GM21526 (cell line): ENCODE results near the gene GATD1.

Experiments used
- ATAC-seq: cut with Tn5 transposase; IDR thresholded peaks from one replicate; pipeline ENCODE4 v1.9.1; 2021; ENCODE audit warnings: moderate library complexity; ENCODE audit not compliant: unreplicated experiment, low FRiP score

GATD1 gene

GRCh38 chr11:729492-730074 lies 47.7 kb downstream of the GATD1 start:
- no peak for ATAC-seq

DNA sequence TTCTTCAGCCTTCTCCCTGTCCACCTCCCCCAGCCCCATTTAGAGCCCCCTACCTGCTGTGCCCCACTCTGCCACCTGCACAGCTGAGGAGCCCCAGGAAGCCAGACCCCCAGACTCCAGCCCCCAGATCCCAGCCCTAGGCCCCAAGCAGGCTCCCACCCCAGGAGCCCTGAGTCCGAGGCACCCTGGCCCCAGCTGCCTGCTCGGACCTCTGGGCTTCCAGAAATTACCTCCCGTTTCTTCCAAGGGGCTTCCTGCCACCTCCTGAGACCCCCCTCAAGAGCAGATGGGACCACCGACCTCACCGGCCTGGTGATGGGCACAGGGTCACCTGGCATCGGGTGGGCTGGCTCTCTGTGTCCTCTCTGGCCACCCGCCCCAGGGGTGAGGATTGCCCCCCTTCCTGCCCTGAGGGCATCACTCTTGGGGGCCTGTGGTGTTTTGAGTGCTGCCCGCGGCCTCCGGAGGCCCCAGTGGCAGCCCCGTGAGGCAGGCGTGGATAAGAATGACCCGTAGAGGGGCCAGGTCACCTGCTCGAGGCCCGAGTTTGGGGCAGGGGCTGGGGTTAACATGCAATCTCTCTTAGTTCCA lies 48.3 kb downstream of the GATD1 start:
- no peak for ATAC-seq

- ATAC-seq = no peak
Observed at GRCh38 chr11:727859-728748, 49.2 kb downstream of the GATD1 start.

DNA sequence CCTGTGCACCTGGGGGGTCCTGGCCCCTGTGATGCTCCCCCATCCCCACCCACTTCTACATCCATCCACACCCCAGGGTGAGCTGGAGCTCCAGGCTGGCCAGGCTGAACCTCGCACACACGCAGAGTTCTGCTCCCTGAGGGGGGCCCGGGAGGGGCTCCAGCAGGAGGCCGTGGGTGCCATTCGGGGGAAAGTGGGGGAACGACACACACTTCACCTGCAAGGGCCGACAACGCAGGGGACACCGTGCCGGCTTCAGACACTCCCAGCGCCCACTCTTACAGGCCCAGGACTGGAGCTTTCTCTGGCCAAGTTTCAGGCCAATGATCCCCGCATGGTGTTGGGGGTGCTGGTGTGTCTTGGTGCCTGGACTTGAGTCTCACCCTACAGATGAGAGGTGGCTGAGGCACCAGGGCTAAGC lies 50.0 kb downstream of the GATD1 start:
- ATAC-seq = no peak

DNA sequence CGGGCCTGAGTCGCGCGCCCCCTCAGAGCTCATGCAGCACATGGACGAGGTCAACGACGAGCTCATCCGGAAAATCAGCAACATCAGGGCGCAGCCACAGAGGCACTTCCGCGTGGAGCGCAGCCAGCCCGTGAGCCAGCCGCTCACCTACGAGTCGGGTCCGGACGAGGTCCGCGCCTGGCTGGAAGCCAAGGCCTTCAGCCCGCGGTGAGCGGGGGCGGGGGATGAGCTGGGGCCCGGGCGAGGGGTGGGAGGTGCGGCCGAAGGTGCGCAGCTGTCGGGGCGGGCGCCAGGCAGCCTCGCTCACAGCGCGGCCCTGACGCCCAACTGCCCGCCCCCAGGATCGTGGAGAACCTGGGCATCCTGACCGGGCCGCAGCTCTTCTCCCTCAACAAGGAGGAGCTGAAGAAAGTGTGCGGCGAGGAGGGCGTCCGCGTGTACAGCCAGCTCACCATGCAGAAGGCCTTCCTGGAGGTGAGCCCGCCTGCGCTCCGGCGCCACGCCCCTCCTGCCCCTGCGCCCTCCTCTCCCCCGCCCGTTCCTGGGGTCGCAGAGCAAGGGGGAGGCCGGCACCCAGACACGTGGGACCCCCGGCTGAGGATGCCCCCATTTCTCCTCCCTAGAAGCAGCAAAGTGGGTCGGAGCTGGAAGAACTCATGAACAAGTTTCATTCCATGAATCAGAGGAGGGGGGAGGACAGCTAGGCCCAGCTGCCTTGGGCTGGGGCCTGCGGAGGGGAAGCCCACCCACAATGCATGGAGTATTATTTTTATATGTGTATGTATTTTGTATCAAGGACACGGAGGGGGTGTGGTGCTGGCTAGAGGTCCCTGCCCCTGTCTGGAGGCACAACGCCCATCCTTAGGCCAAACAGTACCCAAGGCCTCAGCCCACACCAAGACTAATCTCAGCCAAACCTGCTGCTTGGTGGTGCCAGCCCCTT lies 50.7 kb downstream of the GATD1 start:
- no peak for ATAC-seq

DNA sequence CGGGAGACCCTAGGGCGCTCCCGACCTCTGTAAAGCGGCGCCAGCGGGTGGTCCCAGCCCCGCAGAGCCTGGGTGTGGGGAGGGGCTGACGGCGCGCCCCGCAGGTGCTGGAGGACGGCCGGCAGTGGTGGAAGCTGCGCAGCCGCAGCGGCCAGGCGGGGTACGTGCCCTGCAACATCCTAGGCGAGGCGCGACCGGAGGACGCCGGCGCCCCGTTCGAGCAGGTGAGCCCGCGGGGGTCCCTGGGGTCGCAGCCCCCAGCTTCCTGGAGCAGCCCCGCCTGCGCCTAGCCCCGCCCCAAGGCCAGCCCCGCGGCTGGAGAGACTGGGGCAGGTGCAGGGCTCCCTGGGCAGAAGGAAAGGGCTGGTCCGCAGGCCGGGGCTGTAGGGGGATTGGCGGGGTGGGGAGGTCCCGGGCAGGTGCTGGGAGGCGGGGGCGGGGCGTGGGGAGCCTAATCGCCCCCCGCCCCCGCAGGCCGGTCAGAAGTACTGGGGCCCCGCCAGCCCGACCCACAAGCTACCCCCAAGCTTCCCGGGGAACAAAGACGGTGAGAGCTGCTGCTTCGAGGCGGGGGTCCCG lies 51.6 kb downstream of the GATD1 start:
- no peak for ATAC-seq

DNA sequence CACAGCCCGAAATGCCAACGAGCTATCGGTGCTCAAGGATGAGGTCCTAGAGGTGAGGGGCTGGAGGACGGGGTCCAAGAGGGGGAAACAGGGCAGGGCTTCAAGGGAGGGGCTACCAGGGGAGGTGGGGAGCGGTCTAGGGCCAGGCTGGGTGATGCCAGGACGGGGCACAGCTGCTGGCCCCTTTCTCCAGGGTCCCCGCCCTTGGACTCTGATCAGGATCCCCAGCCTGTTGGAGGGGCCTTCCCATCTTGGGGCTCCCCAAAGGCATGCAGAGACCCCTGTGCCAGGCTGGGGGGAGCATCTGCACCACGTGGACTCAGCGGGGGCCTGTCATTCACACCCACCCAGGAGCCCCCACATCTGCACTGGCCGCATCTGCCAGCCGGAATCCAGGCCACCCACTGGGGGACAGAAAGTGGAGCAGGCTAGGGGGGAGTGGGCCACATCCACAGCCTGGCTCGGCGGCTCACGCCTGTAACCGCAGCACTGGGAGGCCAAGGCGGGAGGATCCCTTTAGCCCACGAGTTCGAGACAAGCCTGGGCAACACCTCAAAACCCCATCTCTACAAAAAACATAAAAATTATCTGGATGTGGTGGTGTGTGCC lies 52.4 kb downstream of the GATD1 start:
- ATAC-seq = no peak

GRCh38 chr11:724049-724777 lies 53.1 kb downstream of the GATD1 start:
- no peak for ATAC-seq

DNA sequence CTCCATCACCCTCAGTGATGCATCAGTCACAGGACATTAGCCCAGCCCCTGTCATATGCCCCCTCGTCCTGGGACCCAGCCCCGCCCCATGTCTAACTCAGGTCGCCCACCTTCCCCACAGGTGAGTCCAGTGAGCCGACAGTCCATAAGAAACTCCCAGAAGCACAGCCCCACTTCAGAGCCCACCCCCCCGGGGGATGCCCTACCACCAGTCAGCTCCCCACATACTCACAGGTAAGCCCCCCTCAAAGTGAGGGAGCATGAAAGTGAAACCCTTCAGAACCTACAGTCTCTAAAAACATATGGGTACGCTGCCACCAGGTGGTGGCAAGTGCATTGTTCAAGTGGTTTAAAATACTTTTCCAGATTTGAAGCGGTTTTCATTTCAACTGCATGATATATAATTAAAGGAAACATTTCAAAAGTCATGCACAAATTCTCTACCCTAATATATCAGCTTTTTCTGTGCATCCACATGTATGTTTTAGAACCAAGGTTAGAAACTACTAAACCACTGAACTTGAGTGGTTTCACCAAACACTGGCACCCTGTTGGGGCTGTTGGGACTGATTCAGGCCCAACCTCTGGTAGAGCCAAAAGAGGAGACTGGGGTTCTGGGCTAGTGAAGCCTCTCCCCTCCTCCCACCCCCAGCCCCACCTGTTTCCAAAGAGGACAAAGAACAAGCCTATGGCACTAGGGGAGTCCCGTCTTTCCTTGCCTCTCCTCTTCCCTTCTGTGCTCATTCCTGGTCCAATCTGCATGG lies 54.0 kb downstream of the GATD1 start:
- no peak for ATAC-seq

- no peak for ATAC-seq
Observed at GRCh38 chr11:722346-722811, 54.9 kb downstream of the GATD1 start.

- ATAC-seq = no peak
Observed at GRCh38 chr11:721741-722345, 55.4 kb downstream of the GATD1 start.

DNA sequence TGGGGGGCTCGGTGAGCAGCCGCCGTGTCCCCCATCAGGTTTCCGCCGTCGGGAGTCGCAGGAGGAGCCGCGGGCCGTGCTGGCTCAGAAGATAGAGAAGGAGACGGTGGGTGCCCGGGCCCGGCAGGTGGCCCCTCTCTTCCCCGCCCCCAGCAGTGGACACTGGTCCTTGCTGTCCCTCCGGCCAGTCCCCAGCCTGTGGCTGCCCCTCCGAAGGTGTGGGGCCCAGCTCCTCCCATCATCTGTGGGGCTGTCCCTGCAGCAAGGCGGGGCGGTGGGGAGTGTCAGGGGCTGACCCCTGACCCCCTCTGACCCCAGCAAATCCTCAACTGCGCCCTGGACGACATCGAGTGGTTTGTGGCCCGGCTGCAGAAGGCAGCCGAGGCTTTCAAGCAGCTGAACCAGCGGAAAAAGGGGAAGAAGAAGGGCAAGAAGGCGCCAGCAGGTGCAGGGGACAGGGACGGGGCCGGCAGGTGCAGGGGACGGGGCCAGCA lies 56.0 kb downstream of the GATD1 start:
- ATAC-seq = no peak

DNA sequence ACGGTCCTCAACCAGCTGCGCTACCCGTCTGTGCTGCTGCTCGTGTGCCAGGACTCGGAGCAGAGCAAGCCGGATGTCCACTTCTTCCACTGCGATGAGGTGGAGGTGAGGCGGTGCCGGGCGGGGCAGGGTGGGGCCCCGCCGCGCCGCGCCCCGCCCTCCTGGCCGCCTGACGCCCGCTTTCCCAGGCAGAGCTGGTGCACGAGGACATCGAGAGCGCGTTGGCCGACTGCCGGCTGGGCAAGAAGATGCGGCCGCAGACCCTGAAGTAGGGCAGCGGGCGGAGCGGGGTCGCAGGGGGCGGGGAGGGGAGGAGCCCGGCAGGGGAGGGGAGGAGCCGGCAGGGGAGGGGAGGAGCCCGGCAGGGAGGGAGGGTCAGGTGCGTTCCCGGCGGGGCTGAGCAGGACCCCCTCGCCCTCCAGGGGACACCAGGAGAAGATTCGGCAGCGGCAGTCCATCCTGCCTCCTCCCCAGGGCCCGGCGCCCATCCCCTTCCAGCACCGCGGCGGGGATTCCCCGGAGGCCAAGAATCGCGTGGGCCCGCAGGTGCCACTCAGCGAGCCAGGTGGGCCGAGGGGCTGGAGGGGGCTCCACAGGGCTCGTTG lies 56.5 kb downstream of the GATD1 start:
- ATAC-seq = no peak

GRCh38 chr11:720017-720641 lies 57.2 kb downstream of the GATD1 start:
- ATAC-seq = no peak

- no peak for ATAC-seq
Observed at GRCh38 chr11:719214-720016, 57.9 kb downstream of the GATD1 start.
